ENCODE results near the gene NOS3.

NOS3 gene

DNA sequence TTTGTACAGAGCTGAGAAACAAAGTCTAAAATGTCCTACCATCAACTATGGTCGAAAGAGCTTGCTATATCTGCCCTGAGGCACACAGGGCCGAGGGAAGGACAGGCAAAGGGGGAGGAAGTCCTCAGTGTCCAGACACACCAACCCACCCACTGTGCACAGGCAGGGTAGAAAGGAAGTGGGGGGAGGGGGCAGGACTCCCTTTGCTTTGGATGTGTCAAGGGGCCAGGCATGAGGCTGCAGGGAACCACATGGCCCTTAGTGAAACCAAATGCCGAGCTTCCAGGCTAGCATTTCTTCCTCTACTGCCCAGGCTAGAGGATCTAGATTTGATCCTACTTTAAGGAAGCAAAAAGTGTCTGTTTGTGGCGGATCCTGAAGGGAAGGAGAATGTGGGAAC is 41.3 kb upstream of the NOS3 start:
- TF ChIP-seq FOXP2 (optimal IDR thresholded peaks at IDR 0.05; ENCODE audit: borderline replicate concordance, extremely low read depth, extremely low read length, insufficient read depth) (peak; percentile 76), SIN3A (IDR thresholded peaks at IDR 0.05; ENCODE audit: borderline replicate concordance, insufficient read depth, low read length) (no peak)

DNA sequence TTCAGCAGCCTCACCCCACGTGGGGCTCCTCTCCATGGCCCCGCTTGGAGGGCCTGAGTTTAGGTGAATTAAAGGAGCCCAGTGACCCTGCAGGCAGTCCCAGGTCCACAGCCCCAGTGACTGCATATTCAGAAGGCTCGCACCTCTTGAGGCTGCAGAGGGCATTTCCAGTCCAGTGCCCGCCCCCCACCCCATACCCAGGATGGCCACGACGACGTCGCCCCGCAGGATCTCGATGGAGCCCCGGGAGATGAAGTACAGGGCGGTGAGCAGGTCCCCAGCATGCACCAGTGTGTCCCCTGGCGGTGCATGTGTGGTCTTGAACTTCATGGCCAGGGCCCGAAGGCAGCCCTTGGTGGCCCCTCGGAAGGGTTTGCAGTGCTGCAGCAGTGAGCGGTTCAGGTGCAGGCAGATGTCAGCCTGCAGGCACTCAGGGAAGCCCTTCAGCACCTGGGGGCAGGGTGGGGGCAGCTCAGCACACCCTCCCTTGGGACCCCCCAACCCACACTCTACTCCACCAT is 40.8 kb upstream of the NOS3 start:
- TF ChIP-seq FOXP2 (optimal IDR thresholded peaks at IDR 0.05; ENCODE audit: borderline replicate concordance, extremely low read depth, extremely low read length, insufficient read depth) (no peak), TAF1 (IDR thresholded peaks at IDR 0.05; ENCODE audit: borderline replicate concordance, insufficient read depth, low read length) (no peak), SIN3A (IDR thresholded peaks at IDR 0.05; ENCODE audit: borderline replicate concordance, insufficient read depth, low read length) (no peak), POLR2AphosphoS5 (IDR thresholded peaks at IDR 0.05; ENCODE audit: low read depth, low read length) (no peak)
- TF ChIP-seq, protein P1, sequence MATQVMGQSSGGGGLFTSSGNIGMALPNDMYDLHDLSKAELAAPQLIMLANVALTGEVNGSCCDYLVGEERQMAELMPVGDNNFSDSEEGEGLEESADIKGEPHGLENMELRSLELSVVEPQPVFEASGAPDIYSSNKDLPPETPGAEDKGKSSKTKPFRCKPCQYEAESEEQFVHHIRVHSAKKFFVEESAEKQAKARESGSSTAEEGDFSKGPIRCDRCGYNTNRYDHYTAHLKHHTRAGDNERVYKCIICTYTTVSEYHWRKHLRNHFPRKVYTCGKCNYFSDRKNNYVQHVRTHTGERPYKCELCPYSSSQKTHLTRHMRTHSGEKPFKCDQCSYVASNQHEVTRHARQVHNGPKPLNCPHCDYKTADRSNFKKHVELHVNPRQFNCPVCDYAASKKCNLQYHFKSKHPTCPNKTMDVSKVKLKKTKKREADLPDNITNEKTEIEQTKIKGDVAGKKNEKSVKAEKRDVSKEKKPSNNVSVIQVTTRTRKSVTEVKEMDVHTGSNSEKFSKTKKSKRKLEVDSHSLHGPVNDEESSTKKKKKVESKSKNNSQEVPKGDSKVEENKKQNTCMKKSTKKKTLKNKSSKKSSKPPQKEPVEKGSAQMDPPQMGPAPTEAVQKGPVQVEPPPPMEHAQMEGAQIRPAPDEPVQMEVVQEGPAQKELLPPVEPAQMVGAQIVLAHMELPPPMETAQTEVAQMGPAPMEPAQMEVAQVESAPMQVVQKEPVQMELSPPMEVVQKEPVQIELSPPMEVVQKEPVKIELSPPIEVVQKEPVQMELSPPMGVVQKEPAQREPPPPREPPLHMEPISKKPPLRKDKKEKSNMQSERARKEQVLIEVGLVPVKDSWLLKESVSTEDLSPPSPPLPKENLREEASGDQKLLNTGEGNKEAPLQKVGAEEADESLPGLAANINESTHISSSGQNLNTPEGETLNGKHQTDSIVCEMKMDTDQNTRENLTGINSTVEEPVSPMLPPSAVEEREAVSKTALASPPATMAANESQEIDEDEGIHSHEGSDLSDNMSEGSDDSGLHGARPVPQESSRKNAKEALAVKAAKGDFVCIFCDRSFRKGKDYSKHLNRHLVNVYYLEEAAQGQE (IDR thresholded peaks at IDR 0.05; ENCODE audit: insufficient read depth in 1 of 2, low read depth in 2 of 2, low read length in 2 of 2): no peak

DNA sequence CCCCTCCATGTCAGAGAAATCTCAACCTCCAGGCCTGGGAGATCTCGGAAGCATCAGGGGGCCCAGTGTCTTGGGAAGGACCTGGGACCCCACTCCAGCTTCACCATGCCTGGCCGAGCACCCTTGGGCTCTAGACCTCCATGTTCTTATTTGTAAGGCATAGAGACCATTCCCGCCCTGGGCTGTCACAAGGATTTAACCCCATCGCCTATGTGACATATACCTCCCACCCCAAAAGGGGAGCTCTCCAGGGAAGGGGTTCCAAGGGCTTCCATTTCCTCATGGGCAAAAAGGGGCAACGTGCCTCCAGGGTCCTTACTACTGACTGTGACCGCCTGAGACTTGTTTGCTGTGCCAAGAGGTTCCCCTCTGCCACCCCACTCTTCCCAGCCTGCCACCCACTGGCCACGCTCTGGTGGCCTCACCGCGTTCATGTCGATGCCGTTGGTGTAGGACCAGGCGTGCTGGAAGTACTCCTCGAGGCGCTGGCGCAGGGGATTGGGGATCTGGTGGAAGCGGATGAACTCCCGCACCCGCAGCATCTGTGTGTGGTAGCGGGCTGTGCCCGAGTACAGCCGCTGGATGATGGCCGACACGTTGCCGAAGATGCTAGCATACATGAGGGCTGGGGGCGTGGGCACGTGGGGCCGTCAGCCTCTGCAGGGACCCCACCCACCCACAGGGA is 40.2 kb upstream of the NOS3 start:
- TF ChIP-seq POLR2AphosphoS5 (IDR thresholded peaks at IDR 0.05; ENCODE audit: low read depth, low read length): no peak
- no peak for TF ChIP-seq SIN3A (IDR thresholded peaks at IDR 0.05; ENCODE audit: borderline replicate concordance, insufficient read depth, low read length)
- TF ChIP-seq, protein P1 (IDR thresholded peaks at IDR 0.05; ENCODE audit: insufficient read depth in 1 of 2, low read depth in 2 of 2, low read length in 2 of 2): no peak
- no peak for TF ChIP-seq TAF1 (IDR thresholded peaks at IDR 0.05; ENCODE audit: borderline replicate concordance, insufficient read depth, low read length)
- TF ChIP-seq FOXP2 (optimal IDR thresholded peaks at IDR 0.05; ENCODE audit: borderline replicate concordance, extremely low read depth, extremely low read length, insufficient read depth): no peak

DNA sequence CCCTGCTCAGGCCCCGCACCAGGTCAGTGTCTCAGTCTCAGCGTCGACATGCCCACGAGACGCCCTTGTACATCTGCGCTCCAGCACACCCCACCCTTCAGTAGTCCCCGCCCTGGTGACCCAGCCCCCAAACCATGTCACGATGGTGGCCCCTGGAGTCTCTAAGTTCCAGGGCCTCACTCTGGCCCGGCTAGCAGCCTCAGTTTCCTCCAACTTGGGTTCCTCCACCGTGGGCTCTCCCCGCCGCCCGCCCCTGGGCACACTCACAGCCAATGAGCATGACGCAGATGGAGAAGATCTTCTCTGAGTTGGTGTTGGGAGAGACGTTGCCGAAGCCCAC is 39.7 kb upstream of the NOS3 start:
- TF ChIP-seq FOXP2 (optimal IDR thresholded peaks at IDR 0.05; ENCODE audit: borderline replicate concordance, extremely low read depth, extremely low read length, insufficient read depth): no peak
- TF ChIP-seq SIN3A (IDR thresholded peaks at IDR 0.05; ENCODE audit: borderline replicate concordance, insufficient read depth, low read length): no peak
- TF ChIP-seq TAF1 (IDR thresholded peaks at IDR 0.05; ENCODE audit: borderline replicate concordance, insufficient read depth, low read length): no peak
- TF ChIP-seq, protein P1 (IDR thresholded peaks at IDR 0.05; ENCODE audit: insufficient read depth in 1 of 2, low read depth in 2 of 2, low read length in 2 of 2): no peak
- TF ChIP-seq POLR2AphosphoS5 (IDR thresholded peaks at IDR 0.05; ENCODE audit: low read depth, low read length): no peak

DNA sequence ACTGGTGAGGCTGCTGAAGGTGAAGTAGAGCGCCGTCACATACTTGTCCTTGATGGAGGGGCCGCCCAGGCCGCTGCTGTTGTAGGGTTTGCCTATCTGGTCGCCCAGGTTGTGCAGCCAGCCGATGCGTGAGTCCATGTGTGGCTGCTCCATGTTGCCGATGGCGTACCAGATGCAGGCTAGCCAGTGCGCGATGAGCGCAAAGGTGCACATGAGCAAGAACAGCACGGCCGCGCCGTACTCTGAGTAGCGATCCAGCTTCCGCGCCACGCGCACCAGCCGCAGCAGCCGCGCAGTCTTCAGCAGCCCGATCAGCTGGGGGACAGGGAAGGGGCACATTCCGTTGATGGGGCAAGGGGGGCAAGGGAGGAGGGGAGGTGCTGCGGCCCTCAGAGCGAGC is 39.3 kb upstream of the NOS3 start:
- TF ChIP-seq FOXP2 (optimal IDR thresholded peaks at IDR 0.05; ENCODE audit: borderline replicate concordance, extremely low read depth, extremely low read length, insufficient read depth) (no peak), SIN3A (IDR thresholded peaks at IDR 0.05; ENCODE audit: borderline replicate concordance, insufficient read depth, low read length) (no peak), TAF1 (IDR thresholded peaks at IDR 0.05; ENCODE audit: borderline replicate concordance, insufficient read depth, low read length) (no peak), POLR2AphosphoS5 (IDR thresholded peaks at IDR 0.05; ENCODE audit: low read depth, low read length) (no peak)
- TF ChIP-seq, protein P1 (IDR thresholded peaks at IDR 0.05; ENCODE audit: insufficient read depth in 1 of 2, low read depth in 2 of 2, low read length in 2 of 2): no peak

Data from PFSK-1 (cell line).